ENCODE measurements around the gene BCL2L2.

Gene BCL2L2

GRCh38 chr14:23299986-23300686 lies 6.5 kb upstream of the BCL2L2 start:
- no peak for DNase-seq

- DNase-seq, result peak; percentile 52
Measured at GRCh38 chr14:23300687-23301223, 5.9 kb upstream of the BCL2L2 start.

GRCh38 chr14:23301288-23301968 lies 5.2 kb upstream of the BCL2L2 start:
- DNase-seq, result peak; percentile 99

- DNase-seq, result no peak
Measured at GRCh38 chr14:23301969-23302289, 4.7 kb upstream of the BCL2L2 start.

DNA sequence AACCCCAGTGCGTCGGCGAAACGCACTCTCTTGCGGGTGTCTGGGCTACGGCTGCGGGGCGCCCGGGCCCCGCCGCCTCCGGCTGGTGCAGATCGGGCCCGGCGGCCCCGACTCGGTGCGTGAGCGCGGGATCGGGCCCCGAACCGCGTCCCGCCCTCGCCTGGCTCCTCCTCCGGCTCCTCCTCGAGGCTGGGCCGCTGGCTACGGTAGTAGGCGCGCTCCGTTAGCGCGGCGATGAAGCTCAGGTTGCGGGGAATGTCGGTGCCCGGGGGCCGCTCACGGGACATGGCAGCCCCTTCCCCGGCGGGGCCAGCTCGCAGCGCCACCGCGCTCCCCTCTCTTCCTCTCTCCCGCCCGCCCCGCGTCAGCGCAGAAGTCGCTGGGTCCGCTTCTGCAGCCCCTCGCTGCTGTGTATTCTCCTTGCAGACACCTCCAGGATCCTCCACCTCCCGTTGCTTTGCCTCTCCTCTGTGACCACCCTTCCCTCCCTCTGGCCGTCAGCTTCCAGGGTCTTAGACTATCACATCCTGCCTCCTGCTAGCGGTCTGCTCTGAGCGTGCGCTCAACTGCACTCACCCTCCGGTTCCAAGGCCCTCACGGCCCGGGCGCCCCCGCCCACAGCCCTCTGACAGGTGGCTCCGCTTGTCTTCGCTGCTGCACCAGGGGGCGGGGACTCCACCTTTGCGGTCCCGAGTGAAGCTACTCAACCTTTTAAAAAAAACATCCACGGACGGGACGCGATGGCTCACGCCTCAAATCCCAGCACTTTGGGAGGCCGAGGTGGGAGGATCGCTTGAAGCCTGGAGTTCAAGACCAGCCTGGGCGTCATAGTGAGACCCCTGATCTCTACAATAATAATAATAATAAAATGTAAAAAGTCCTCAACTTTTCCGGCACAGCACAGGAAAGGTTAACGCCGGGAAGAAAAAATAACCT lies 4.1 kb upstream of the BCL2L2 start, which contains the start of gene PPP1R3E:
Gene PPP1R3E, minus strand, starts transcription at position 570 of the 936 bp plus-strand sequence. Its CDS starts 283 bp downstream, at position 287.
- DNase-seq, result peak; percentile 82

DNA sequence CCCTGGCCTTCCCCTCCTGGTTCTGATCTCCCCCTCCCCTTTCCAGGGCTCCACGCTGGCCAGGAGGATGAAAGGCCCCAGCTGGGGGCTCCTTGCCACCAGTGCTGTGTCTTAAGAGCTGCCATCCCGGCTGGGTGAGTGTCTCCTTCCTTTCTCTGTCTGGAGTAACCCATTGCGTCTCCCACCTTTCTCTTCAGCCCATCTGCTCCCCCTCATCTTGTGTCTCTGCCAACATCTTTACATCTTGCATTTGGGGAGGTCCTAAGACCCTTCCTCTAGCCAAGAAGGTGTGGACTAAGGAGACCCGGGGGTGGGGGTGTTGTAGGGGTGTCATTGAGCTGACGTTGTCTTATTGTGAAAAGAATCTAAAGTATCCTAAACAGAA lies 505 bp downstream of the BCL2L2 start:
- DNase-seq, result no peak

DNA sequence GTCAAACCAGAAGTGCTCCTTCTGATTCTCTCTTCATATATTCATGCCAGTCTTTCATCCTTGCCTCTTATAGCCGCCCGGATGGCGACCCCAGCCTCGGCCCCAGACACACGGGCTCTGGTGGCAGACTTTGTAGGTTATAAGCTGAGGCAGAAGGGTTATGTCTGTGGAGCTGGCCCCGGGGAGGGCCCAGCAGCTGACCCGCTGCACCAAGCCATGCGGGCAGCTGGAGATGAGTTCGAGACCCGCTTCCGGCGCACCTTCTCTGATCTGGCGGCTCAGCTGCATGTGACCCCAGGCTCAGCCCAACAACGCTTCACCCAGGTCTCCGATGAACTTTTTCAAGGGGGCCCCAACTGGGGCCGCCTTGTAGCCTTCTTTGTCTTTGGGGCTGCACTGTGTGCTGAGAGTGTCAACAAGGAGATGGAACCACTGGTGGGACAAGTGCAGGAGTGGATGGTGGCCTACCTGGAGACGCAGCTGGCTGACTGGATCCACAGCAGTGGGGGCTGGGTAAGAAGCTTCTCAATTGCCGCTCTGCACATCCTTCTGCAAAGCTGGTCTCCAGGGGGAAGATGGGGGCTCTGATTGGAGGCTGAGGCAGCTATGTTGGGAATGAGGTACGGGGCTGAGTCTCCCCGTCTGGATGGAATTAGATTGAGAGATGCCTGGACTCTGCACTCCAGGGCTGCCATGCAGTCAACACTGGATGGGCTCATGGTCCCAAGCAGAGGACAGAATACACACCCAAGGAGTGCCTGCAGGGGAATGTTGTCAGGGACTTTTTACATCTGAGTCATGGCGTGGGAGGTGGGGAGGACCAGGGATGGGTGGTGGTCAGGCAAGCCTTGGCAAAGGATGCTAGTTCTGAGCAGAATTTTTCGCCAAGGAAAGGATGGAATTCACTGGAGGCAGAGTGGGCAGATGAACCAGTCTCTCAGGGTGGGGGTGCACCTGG lies 1.3 kb downstream of the BCL2L2 start:
- DNase-seq, result no peak

GRCh38 chr14:23308721-23309445 lies 2.2 kb downstream of the BCL2L2 start:
- no peak for DNase-seq

- DNase-seq, result no peak
Measured at GRCh38 chr14:23310546-23310945, 3.9 kb downstream of the BCL2L2 start.

GRCh38 chr14:23316300-23316699 lies 9.7 kb downstream of the BCL2L2 start:
- DNase-seq, result no peak

DNA sequence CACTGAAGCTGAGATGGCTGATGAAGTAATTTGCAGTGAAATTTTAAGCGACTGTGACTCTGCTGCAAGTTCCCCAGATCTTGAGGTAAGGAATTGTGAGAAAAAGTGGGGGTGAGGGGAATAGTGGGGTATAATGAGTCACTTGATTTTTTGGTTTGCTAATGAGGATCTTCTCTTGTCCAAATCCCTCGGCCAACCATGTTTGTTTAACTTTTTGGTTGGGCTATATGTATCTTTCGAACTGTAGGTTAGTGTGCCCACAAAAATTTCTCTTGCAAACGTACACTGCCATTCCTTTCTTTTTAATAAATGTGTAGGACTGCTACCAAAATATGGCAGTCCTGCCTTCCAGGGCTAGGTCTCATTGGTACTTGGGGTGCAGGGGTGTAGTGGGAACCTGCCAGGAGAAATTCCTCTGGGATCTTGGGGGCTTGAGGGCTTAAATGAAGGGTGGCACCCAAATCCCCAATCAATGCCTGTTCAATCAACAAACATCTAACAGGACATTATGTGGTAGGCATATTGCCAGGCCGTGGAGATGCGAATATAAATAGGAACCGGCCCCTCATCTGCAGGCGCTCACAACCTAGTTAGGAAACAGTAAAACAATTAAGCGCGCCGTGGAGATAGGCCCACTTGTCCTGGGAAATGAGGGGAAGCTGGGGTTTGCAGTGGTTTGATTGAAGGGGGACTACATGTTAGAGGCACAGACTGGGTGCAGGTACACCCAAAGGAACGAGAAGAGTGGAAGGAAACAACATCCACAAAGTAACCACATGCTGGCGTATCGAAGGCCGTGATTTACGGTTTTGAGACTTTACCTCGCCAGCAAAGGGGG lies 13.3 kb downstream of the BCL2L2 start:
- peak; percentile 38 for DNase-seq

DNA sequence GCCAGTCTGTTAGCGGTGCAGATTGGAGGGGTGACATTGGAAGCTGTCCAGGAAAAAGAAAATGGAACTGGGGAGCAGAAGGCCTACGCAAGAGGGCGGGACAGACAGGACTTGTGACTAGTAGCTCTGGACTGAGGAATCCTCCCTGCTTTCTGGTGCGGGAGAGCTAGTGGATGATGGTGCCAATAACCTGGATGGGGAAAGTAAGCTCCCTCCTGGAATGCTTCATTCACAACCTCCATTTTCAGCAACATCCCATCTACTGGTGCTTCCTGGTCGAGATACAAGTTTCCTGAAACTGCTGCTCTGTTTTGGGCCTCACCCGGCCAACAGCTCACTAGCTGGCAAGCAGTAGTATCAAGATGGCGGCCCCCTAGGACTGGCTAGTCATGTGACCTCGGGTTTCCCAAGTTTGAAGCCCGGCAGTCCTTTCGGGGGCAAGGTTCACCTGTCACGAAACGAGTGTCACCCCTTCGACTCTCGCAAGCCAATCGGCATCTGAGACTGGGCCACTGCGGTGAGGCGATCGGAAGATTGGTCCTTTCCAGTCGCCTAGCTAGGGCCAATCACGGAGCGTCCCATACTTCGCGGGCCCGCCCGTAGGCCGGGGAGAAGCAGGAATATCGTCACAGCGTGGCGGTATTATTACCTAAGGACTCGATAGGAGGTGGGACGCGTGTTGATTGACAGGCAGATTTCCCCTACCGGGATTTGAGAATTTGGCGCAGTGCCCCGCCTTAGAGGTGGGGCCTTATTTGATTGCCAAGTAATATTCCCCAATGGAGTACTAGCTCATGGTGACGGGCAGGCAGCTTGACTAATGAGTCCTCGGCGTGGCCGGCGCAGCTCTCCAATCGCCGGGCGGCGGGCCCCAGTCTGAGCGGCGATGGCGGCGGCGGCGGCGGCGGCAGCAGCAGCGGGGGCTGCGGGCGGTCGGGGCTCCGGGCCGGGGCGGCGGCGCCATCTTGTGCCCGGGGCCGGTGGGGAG lies 14.2 kb downstream of the BCL2L2 start, which contains the start of gene PABPN1:
Gene PABPN1, plus strand, starts transcription at position 874 of the 988 bp plus-strand sequence. Its CDS starts 13 bp downstream, at position 887.
- DNase-seq, result peak; percentile 99

DNA sequence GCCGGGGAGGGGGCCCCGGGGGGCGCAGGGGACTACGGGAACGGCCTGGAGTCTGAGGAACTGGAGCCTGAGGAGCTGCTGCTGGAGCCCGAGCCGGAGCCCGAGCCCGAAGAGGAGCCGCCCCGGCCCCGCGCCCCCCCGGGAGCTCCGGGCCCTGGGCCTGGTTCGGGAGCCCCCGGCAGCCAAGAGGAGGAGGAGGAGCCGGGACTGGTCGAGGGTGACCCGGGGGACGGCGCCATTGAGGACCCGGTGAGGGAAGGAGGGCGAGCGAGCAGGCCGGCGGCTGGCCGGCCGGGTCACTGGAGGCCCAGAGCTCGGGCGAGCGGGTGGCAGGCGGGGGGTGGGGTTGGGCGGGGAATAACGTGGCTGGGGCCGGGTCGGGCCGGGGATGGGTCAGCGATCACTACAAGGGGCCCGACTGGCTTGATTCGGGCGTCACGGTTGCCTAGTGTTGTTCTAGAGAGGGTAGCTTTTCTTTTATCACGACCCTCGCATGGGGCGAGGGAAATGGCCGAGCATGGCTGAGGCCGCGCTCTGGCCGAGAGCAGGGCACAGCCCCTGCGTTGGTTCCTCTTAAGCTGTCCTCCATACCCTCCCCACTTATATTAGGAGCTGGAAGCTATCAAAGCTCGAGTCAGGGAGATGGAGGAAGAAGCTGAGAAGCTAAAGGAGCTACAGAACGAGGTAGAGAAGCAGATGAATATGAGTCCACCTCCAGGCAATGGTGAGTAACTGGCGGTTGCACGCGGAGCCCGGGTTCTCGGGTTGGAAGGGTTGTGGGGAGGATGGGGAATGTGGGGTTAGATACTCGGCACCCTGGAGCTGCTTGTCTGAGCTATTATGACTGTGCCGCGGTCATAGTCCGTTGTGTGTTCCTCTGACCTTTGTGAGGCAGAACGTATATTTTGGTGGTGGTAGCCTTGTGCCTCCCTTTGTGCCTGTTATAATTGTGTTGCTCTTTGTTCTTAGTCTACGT lies 15.2 kb downstream of the BCL2L2 start:
- peak; percentile 51 for DNase-seq

- no peak for DNase-seq
Measured at GRCh38 chr14:23322568-23323517, 16.2 kb downstream of the BCL2L2 start.

DNA sequence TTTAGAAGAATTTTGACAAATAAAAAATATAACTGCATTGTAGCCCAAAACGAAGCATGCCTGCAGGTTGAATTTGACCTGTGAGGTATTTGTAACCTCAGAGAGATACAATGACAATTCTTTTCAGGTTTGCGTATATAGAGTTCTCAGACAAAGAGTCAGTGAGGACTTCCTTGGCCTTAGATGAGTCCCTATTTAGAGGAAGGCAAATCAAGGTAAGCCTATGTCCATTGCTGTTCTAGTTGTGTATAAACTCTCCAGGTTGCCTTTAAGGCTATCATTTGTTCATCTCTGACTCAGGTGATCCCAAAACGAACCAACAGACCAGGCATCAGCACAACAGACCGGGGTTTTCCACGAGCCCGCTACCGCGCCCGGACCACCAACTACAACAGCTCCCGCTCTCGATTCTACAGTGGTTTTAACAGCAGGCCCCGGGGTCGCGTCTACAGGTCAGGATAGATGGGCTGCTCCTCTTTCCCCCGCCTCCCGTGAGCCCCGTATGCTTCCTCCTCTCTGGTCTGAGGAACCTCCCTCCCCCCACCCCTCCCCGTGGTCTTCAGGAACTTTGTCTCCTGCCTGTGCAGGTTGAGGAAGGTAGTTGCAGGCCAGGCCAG lies 17.3 kb downstream of the BCL2L2 start:
- no peak for DNase-seq

DNA sequence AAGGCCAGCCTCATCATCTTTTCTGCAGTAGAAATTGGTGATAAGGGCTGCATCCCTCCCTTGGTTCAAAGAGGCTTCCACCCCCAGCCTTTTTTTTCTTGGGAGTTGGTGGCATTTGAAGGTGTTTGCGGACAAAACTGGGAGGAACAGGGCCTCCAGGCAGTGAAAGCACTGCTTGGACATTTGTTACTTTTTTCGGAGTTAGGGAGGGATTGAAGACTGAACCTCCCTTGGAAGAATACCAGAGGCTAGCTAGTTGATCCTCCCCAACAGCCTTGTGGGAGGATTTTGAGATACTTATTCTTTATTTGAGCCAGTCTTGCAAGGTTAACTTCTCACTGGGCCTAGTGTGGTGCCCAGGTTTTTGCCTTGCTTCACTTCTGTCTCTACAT lies 17.8 kb downstream of the BCL2L2 start:
- no peak for DNase-seq
